Right forelimb (tissue), 1 donor: ENCODE data around the gene FRMD4A.
"Not testable (repeated sequence)": the region's sequence is repeated elsewhere in the genome, so short reads cannot be mapped to it uniquely, and the experiment has no call there.

ENCODE experiments used
- DNase-seq: peaks from one replicate; pipeline ENCODE4 v3.0.0-alpha.2; 2018

FRMD4A gene

GRCh38 chr10:13902868-13903587 lies 427.7 kb downstream of the FRMD4A start:
- no peak for DNase-seq

GRCh38 chr10:13899941-13900340 lies 430.8 kb downstream of the FRMD4A start:
- DNase-seq, result no peak

GRCh38 chr10:13896146-13896545 lies 434.6 kb downstream of the FRMD4A start:
- not testable (repeated sequence) for DNase-seq

GRCh38 chr10:13894412-13895093 lies 436.2 kb downstream of the FRMD4A start:
- no peak for DNase-seq

- DNase-seq, result no peak
Observed at GRCh38 chr10:13893926-13894325, 436.8 kb downstream of the FRMD4A start.

- DNase-seq, result no peak
Observed at GRCh38 chr10:13892871-13893270, 437.9 kb downstream of the FRMD4A start.

GRCh38 chr10:13892001-13892491 lies 438.7 kb downstream of the FRMD4A start:
- DNase-seq, result peak; percentile 58

GRCh38 chr10:13891128-13892000 lies 439.4 kb downstream of the FRMD4A start:
- peak; percentile 66 for DNase-seq

GRCh38 chr10:13890233-13891127 lies 440.2 kb downstream of the FRMD4A start:
- DNase-seq, result peak; percentile 65

- DNase-seq, result no peak
Observed at GRCh38 chr10:13887761-13888160, 443.0 kb downstream of the FRMD4A start.

GRCh38 chr10:13885238-13885990 lies 445.3 kb downstream of the FRMD4A start:
- DNase-seq, result no peak

- no peak for DNase-seq
Observed at GRCh38 chr10:13883636-13884444, 446.9 kb downstream of the FRMD4A start.

- no peak for DNase-seq
Observed at GRCh38 chr10:13882119-13882711, 448.5 kb downstream of the FRMD4A start.

GRCh38 chr10:13880760-13881159 lies 450.0 kb downstream of the FRMD4A start:
- DNase-seq, result no peak

GRCh38 chr10:13877154-13877909 lies 453.4 kb downstream of the FRMD4A start:
- no peak for DNase-seq

- no peak for DNase-seq
Observed at GRCh38 chr10:13873196-13873595, 457.5 kb downstream of the FRMD4A start.

- no peak for DNase-seq
Observed at GRCh38 chr10:13872411-13872810, 458.3 kb downstream of the FRMD4A start.

GRCh38 chr10:13871776-13872175 lies 458.9 kb downstream of the FRMD4A start:
- no peak for DNase-seq

GRCh38 chr10:13871011-13871410 lies 459.7 kb downstream of the FRMD4A start:
- no peak for DNase-seq
